Testis (tissue), 3 donors: ENCODE measurements around the gene OSCAR. TPM values are rescaled to one million over a fixed set of nuclear protein-coding genes. Genes with fewer than 3 reads are reported as not detected.
A peak's percentile ranks its signal among the peaks of the same experiment; 100 is the strongest.

Source experiments
- DNase-seq: peaks from one replicate; pipeline ENCODE4 v3.0.0-alpha.2; 2019
- H3K27ac ChIP-seq, 2 donors: fragments of 200-600 bp; sonication (generic); one replicate each; pipeline ENCODE4 v1.5.1; 2019
- H3K27me3 ChIP-seq: fragments of 200-600 bp; sonication (generic); one replicate; pipeline ENCODE4 v1.5.1; 2019
- H3K36me3 ChIP-seq: fragments of 200-600 bp; sonication (generic); one replicate; pipeline ENCODE4 v1.5.1; 2017; ENCODE audit warnings: low read depth; ENCODE audit errors: missing control alignments
- H3K4me1 ChIP-seq: fragments of 200-600 bp; sonication (generic); one replicate; pipeline ENCODE4 v1.5.1; 2019
- H3K4me3 ChIP-seq, 2 donors: fragments of 200-600 bp; sonication (generic); one replicate each; pipeline ENCODE4 v1.5.1; 2017 to 2019
- H3K9me3 ChIP-seq: fragments of 200-600 bp; sonication (generic); one replicate; pipeline ENCODE4 v1.5.1; 2017
- CTCF ChIP-seq, 3 experiments: fragments of 450-650 bp in 2 of 3; fragments of 200-600 bp in 1 of 3; sonication (generic) in 1 of 3; IDR thresholded peaks; one replicate each; pipeline ENCODE4 v1.5.1; 2016 to 2019; ENCODE audit warnings: antibody characterized with exemption in 3 of 3, mild to moderate bottlenecking in 2 of 3, moderate library complexity in 1 of 3
- POLR2A ChIP-seq: fragments of 450-650 bp; IDR thresholded peaks from one replicate; pipeline ENCODE4 v1.6.1; 2017; ENCODE audit warnings: antibody characterized with exemption, mild to moderate bottlenecking, moderate library complexity
- WGBS, 2 donors: methylation state at CpG; one replicate each; pipeline ENCODE4 v1.1.5; 2018; 5-methylcytosine and 5-hydroxymethylcytosine counted together
- intact Hi-C: fragments of 100-400 bp; cut with DNase I; formaldehyde crosslinking; loops from one replicate; pipeline ENCODE4 v1.15.1; 2023; ENCODE audit warnings: low total_unique reads
- polyA plus RNA-seq: library from polyadenylated mRNA; stranded (reverse); fragments of 350-450 nt; fragmentation: Illumina TruSeq; extraction: RNeasy Lipid Tissue Mini Kit (QIAGEN cat#74804); gene quantifications from one replicate; pipeline ENCODE4 v1.2.3, GENCODE V29; 2014; ENCODE audit warnings: low read depth, low replicate concordance; ENCODE audit not compliant: insufficient read depth
- total RNA-seq, 2 donors: library from RNA; depleted of rRNA; stranded (reverse); fragments of >200 nt; gene quantifications; one replicate each; pipeline ENCODE4 v1.2.3, GENCODE V29; 2016

OSCAR gene
- total and polyA plus RNA-seq, 3 donors from 2014 or later, result 1.2 to 1.7 (median 1.7) TPM

- no peak for TF ChIP-seq CTCF (IDR thresholded peaks at IDR 0.05)
- peak; percentile 77 for TF ChIP-seq POLR2A
- 0 to 1% methylated on average over 24 to 90 of the region's 103 CpGs for WGBS, 2 donors
- peak within 1 kb of the TSS; percentile 72 to 99 for H3K4me3 ChIP-seq
- H3K9me3 ChIP-seq, result no peaks in the 10 kb centered on the region
- no peak for DNase-seq
- H3K4me1 ChIP-seq, result peaks cover 20% of the 10 kb centered on the region
- intact Hi-C loops, result no loop called here
- no peaks in the 10 kb centered on the region for H3K36me3 ChIP-seq
- peak within 1 kb of the TSS; percentile 96 to 97 for H3K27ac ChIP-seq
- no peaks in the 10 kb centered on the region for H3K27me3 ChIP-seq
Observed at GRCh38 chr19:54137699-54138488, 37.3 kb upstream of the OSCAR start, which contains the start of gene CNOT3. TSS of gene CNOT3 (plus strand) at chr19:54137762. CDS start at chr19:54142979, 5,217 bp downstream.

- no peaks in the 10 kb centered on the region for H3K36me3 ChIP-seq
- H3K4me1 ChIP-seq, result peaks cover 20% of the 10 kb centered on the region
- H3K9me3 ChIP-seq, result no peaks in the 10 kb centered on the region
- no peaks in the 10 kb centered on the region for H3K27me3 ChIP-seq
- WGBS, 2 donors, result 0 to 1% methylated on average over 32 to 46 of the region's 46 CpGs
- intact Hi-C loops, result no loop called here
- H3K4me3 ChIP-seq, result peak overlapping the region; percentile 72 to 99
- TF ChIP-seq POLR2A (no peak), CTCF (IDR thresholded peaks at IDR 0.05) (no peak)
- peak overlapping the region; percentile 96 to 97 for H3K27ac ChIP-seq
- DNase-seq, result peak; percentile 100
Observed at GRCh38 chr19:54136864-54137698, 36.5 kb upstream of the OSCAR start.

- intact Hi-C loops, result no loop called here
- DNase-seq, result no peak
Observed at GRCh38 chr19:54136086-54136863, 35.7 kb upstream of the OSCAR start.

More at GRCh38 chr19:54136086-54136863, 35.7 kb upstream of the OSCAR start:
- no peaks in the 10 kb centered on the region for H3K27me3 ChIP-seq
- H3K4me1 ChIP-seq, result peaks cover 20% of the 10 kb centered on the region
- H3K9me3 ChIP-seq, result no peaks in the 10 kb centered on the region
- peak overlapping the region; percentile 34 to 39 for H3K4me3 ChIP-seq
- H3K36me3 ChIP-seq, result no peaks in the 10 kb centered on the region
- peak overlapping the region; percentile 10 to 57 for H3K27ac ChIP-seq
- WGBS, 2 donors, result 4 to 5% methylated on average over 28 to 30 of the region's 30 CpGs
- no peak for TF ChIP-seq POLR2A
- no peak for TF ChIP-seq CTCF (IDR thresholded peaks at IDR 0.05)
